HCT116 (cell line): Measurements from ENCODE around the gene MAPRE2. TPM values are rescaled to one million over a fixed set of nuclear protein-coding genes. Genes with fewer than 3 reads are reported as not detected.

Experiments used
- ATAC-seq: fragments of 200-7000 bp; cut with Tn5 transposase; 2 replicates; pipeline ENCODE4 v1.9.1; 2020; ENCODE audit warnings: mild to moderate bottlenecking, moderate library complexity
- BruUV-seq: library from RNA; stranded (reverse); fragments of 400-500 nt; replicated peaks from 2 replicates; lab custom pipeline; 2021; lab: Mats Ljungman, UMichigan
- CTCF ChIA-PET: fragments of 300-600 bp; sonication (Branson Sonifier 250); formaldehyde crosslinking; loops from one replicate; lab custom pipeline; 2021; ENCODE audit warnings: antibody characterized with exemption; lab: Charles Lee
- POLR2A ChIA-PET: fragments of 300-600, 350-600 bp; sonication (Branson Sonifier 250); formaldehyde crosslinking; loops from one replicate; lab custom pipeline; 2021; ENCODE audit warnings: antibody characterized with exemption; lab: Charles Lee
- RAD21 ChIA-PET, 2 experiments: fragments of 300-600 bp; sonication (Branson Sonifier 250); formaldehyde crosslinking; loops; one replicate each; lab custom pipeline; 2023; ENCODE audit warnings: low total read pairs in 2 of 2; ENCODE audit not compliant: uncharacterized antibody in 2 of 2, unreplicated experiment in 2 of 2, low non-redundant PET in 1 of 2; lab: Charles Lee
- DNase-seq: peaks from one replicate; pipeline ENCODE4 v3.0.0-alpha.2; 2010; ENCODE audit warnings: low read depth, low spot score
- H2AFZ ChIP-seq: fragments of 200-600 bp; shearing (Covaris generic), sonication (generic); 2 replicates; pipeline ENCODE4 v1.6.1; 2017; ENCODE audit warnings: low read depth, mixed run types, mixed read lengths, antibody characterized with exemption, low read length; ENCODE audit not compliant: poor library complexity, severe bottlenecking
- H3K27ac ChIP-seq: 2 replicates; pipeline ENCODE4 v1.5.1; 2012; ENCODE audit warnings: low read depth, low read length
- H3K27me3 ChIP-seq: fragments of 200-600 bp; sonication (generic); 2 replicates; pipeline ENCODE4 v1.6.1; 2016; ENCODE audit warnings: mixed run types, low read length, mixed read lengths; ENCODE audit not compliant: insufficient read depth
- H3K36me3 ChIP-seq, 2 experiments: fragments of 200-500 bp in 1 of 2; fragments of 200-600 bp in 1 of 2; sonication (Bioruptor generic) in 1 of 2; sonication (generic) in 1 of 2; 2 replicates each; pipeline versions ENCODE4 v1.5.1 to v1.6.1; 2014 to 2016; ENCODE audit warnings: low read length in 2 of 2, inconsistent platforms in 1 of 2, mixed read lengths in 1 of 2, mixed run types in 1 of 2; ENCODE audit not compliant: insufficient read depth in 2 of 2, control insufficient read depth in 1 of 2
- H3K4me1 ChIP-seq, 2 experiments: fragments of 200-600 bp in 1 of 2; sonication (generic) in 1 of 2; 2 replicates each; pipeline versions ENCODE4 v1.5.1 to v1.6.1; 2012 to 2017; ENCODE audit warnings: low read length in 2 of 2, inconsistent platforms in 1 of 2, mild to moderate bottlenecking in 1 of 2, mixed read lengths in 1 of 2, mixed run types in 1 of 2, moderate library complexity in 1 of 2; ENCODE audit not compliant: insufficient read depth in 2 of 2, control insufficient read depth in 1 of 2
- H3K4me2 ChIP-seq: fragments of 200-600 bp; sonication (generic); 2 replicates; pipeline ENCODE4 v1.6.1; 2017; ENCODE audit warnings: mixed run types, low read length, mixed read lengths
- H3K4me3 ChIP-seq, 2 experiments: fragments of 200-600 bp in 1 of 2; sonication (generic) in 1 of 2; replicated peaks in 1 of 2; 2 replicates each; pipeline ENCODE4 v1.5.1; 2011 to 2016; ENCODE audit warnings: low read length in 2 of 2, control low read depth in 1 of 2, low read depth in 1 of 2, mild to moderate bottlenecking in 1 of 2, mixed read lengths in 1 of 2, mixed run types in 1 of 2
- H3K79me2 ChIP-seq: fragments of 200-600 bp; sonication (generic); 2 replicates; pipeline ENCODE4 v1.6.1; 2017; ENCODE audit warnings: mild to moderate bottlenecking, mixed run types, low read length, moderate library complexity, mixed read lengths; ENCODE audit not compliant: insufficient read depth
- H3K9ac ChIP-seq: fragments of 200-600 bp; sonication (generic); 2 replicates; pipeline ENCODE4 v1.6.1; 2016; ENCODE audit warnings: low read length, mixed read lengths
- H3K9me2 ChIP-seq: fragments of 200-600 bp; sonication (generic), shearing (Covaris generic); 2 replicates; pipeline ENCODE4 v1.6.1; 2017; ENCODE audit warnings: mixed run types, mild to moderate bottlenecking, moderate library complexity; ENCODE audit not compliant: insufficient read depth
- H3K9me3 ChIP-seq, 2 experiments: fragments of 200-500 bp in 1 of 2; fragments of 200-600 bp in 1 of 2; sonication (Bioruptor generic) in 1 of 2; sonication (generic) in 1 of 2; 2 replicates each; pipeline ENCODE4 v1.6.1; 2014 to 2017; ENCODE audit warnings: low read length in 2 of 2, mixed read lengths in 2 of 2, inconsistent platforms in 1 of 2, low read depth in 1 of 2, mild to moderate bottlenecking in 1 of 2, mixed run types in 1 of 2, moderate library complexity in 1 of 2; ENCODE audit not compliant: control insufficient read depth in 1 of 2, insufficient read depth in 1 of 2
- H4K20me1 ChIP-seq: fragments of 200-600 bp; sonication (generic), shearing (Covaris generic); 2 replicates; pipeline ENCODE4 v1.6.1; 2017; ENCODE audit warnings: mixed run types, mild to moderate bottlenecking, moderate library complexity; ENCODE audit not compliant: insufficient read depth
- ATF3 ChIP-seq: IDR thresholded peaks from 2 replicates; pipeline ENCODE4 v1.6.1; 2012
- CBX3 ChIP-seq: IDR thresholded peaks from 2 replicates; pipeline ENCODE4 v1.6.1; 2012; ENCODE audit warnings: low read depth
- CEBPB ChIP-seq: IDR thresholded peaks from 2 replicates; pipeline ENCODE4 v1.6.1; 2012; ENCODE audit warnings: low read depth
- ELF1 ChIP-seq: IDR thresholded peaks from 2 replicates; pipeline ENCODE4 v1.6.1; 2012; ENCODE audit warnings: low read depth, borderline replicate concordance
- MAX ChIP-seq: IDR thresholded peaks from 2 replicates; pipeline ENCODE4 v1.6.1; 2012
- POLR2A ChIP-seq: IDR thresholded peaks from 2 replicates; pipeline ENCODE4 v1.7.0; 2011; ENCODE audit warnings: borderline replicate concordance; ENCODE audit not compliant: insufficient read depth, insufficient read length; ENCODE audit errors: extremely low read depth
- POLR2AphosphoS5 ChIP-seq: IDR thresholded peaks from 2 replicates; pipeline ENCODE4 v1.6.1; 2011; ENCODE audit warnings: mild to moderate bottlenecking, low read depth, low read length, moderate library complexity
- SRF ChIP-seq: IDR thresholded peaks from 2 replicates; pipeline ENCODE4 v1.6.1; 2012; ENCODE audit warnings: low read depth
- TCF7L2 ChIP-seq: IDR thresholded peaks from 2 replicates; pipeline ENCODE4 v1.7.0; 2011; ENCODE audit warnings: borderline replicate concordance, inconsistent platforms; ENCODE audit not compliant: insufficient read depth, insufficient read length; ENCODE audit errors: extremely low read depth
- ZFX ChIP-seq: fragments of 450-650 bp; IDR thresholded peaks from 2 replicates; pipeline ENCODE4 v1.6.1; 2017
- intact Hi-C: fragments of 100-400 bp; cut with micrococcal nuclease; formaldehyde crosslinking; loops from 2 replicates; pipeline ENCODE4 v1.10.0; 2022
- total RNA-seq: library from RNA; stranded (reverse); gene quantifications from one replicate; pipeline ENCODE4 v1.2.1, GENCODE V29; 2021; ENCODE audit not compliant: unreplicated experiment

Gene MAPRE2
- total RNA-seq, 1 experiment from 2014 or later, result 17.2 TPM

- DNase-seq (no peak), ATAC-seq (no peak)
- Histone ChIP-seq H3K27me3 (no peaks in the 10 kb centered on the region), H3K9me3 (no peaks in the 10 kb centered on the region), H3K9ac (no peak overlapping the region), H3K36me3 (no peaks in the 10 kb centered on the region), H3K79me2 (no peaks in the 10 kb centered on the region), H3K9me2 (no peaks in the 10 kb centered on the region), H4K20me1 (no peaks in the 10 kb centered on the region; the same call in 1 of the 2 replicates), H2AFZ (no peak overlapping the region), H3K4me1 (no peaks in the 10 kb centered on the region), H3K27ac (no peak overlapping the region), H3K4me3 (no peak overlapping the region), H3K4me2 (no peak overlapping the region)
- TF ChIP-seq MAX (no peak), POLR2A (no peak), SRF (no peak), ZFX (no peak), CEBPB (no peak), TCF7L2 (no peak), POLR2AphosphoS5 (no peak), ELF1 (no peak), ATF3 (no peak), CBX3 (no peak)
- intact Hi-C loops, result no loop called here
- ChIA-PET CTCF (no interaction called here), RAD21 (no interaction called here), POLR2A (no interaction called here)
- BruUV-seq, result no TSS peak
These were observed 43.6 kb downstream of the MAPRE2 start for GRCh38 chr18:35084494-35085449.
